ENCODE data around the gene NRP2. TPM values are rescaled to one million over a fixed set of nuclear protein-coding genes. Genes with fewer than 3 reads are reported as not detected.
A peak's percentile ranks its signal among the peaks of the same experiment; 100 is the strongest.

Gene NRP2
- total RNA-seq, 4 donors from 2014 or later: 4.9 to 22.4 (median 14.5) TPM

DNA sequence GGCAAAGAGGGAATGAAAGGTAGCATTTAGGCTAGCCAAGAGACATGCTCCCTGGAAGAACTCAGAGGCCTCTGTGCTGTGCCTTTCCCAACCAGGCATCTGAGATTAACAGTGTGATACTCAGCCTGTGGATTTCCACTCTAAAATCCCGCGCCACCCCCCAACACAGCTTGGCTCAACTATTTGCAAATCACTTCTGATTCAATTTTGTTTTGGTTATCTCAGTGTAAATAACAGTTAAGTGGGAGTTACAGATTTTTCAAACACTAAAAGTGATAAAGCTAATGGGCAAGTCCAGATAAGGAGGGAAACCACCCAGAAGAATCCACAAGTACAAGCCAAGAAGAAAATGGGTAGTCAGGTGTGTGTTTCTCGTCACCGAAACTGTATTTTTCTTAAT lies 1.4 kb upstream of the NRP2 start:
- TF ChIP-seq POLR2A (IDR thresholded peaks at IDR 0.05): no peak
- TF ChIP-seq CTCF (IDR thresholded peaks at IDR 0.05): no peak
- DNase-seq: no peak
- Histone ChIP-seq H3K4me1 (peaks cover 0 to 33% (median 7%) of the 10 kb centered on the region in 4 donors), H3K27me3 (peaks cover 0 to 4% of the 10 kb centered on the region in 2 donors), H3K36me3 (no peaks in the 10 kb centered on the region), H3K9me3 (no peaks in the 10 kb centered on the region), H3K27ac (no peak overlapping the region), H3K4me3 (no peak overlapping the region)

DNA sequence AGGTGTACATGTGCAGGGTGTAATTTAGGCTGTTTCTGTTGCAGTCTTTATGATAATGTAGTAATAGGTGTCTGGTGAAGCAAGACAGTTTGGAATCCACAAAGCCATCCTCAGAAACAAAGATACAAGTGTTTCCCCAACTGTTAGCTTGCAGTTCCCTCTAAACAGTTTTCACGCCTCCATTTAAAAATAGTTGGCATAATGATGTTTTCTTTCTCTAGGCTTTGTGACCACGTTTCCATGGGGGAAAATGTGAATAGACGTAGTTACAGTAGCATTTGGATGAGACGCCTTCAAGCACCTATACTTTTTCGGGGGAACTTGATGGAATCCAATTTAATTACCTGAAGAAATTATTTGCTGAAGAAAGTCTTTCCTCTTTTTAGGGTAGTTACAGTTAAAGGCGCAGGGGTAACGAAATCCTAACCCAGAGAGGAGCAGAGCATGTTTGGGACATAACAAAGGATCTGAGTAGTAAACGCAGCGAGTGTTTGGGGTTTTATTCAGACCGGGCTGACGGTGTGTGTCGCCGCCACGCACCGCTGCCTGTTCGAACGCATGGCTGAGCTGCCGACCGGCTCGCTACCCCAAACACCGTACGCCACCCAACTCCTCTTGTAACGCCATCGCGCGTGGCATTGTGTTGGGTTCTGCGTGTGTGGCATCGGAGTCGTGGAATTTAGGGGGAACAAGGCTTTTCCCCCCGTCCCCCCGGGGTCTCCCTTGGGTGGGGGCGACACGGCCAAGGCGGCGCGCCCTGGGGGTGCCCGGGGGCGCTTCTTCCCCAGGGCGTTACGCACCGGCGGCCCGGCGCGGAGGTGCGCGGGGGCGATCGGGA lies 681 bp upstream of the NRP2 start:
- H3K27ac ChIP-seq: peak overlapping the region; percentile 27 to 83 (median 71)
- no peaks in the 10 kb centered on the region for H3K9me3 ChIP-seq
- H3K4me1 ChIP-seq: peaks cover 0 to 39% (median 8%) of the 10 kb centered on the region in 4 donors
- no peak for TF ChIP-seq POLR2A (IDR thresholded peaks at IDR 0.05)
- TF ChIP-seq CTCF (IDR thresholded peaks at IDR 0.05): no peak
- H3K36me3 ChIP-seq: no peaks in the 10 kb centered on the region
- H3K27me3 ChIP-seq: peaks cover 0 to 4% of the 10 kb centered on the region in 2 donors
- peak overlapping the region; percentile 40 to 76 (median 56) for H3K4me3 ChIP-seq
- peak in 2 of 3 donors; percentile 49 to 60 for DNase-seq

- peaks cover 0 to 4% of the 10 kb centered on the region in 2 donors for H3K27me3 ChIP-seq
- no peak for TF ChIP-seq POLR2A (IDR thresholded peaks at IDR 0.05)
- TF ChIP-seq CTCF (IDR thresholded peaks at IDR 0.05): no peak
- H3K9me3 ChIP-seq: no peaks in the 10 kb centered on the region
- H3K27ac ChIP-seq: peak overlapping the region; percentile 26 to 83 (median 71)
- DNase-seq: no peak
- peaks cover 0 to 43% (median 8%) of the 10 kb centered on the region in 4 donors for H3K4me1 ChIP-seq
- no peaks in the 10 kb centered on the region for H3K36me3 ChIP-seq
- H3K4me3 ChIP-seq: peak overlapping the region; percentile 40 to 76 (median 56)
Observed at GRCh38 chr2:205682971-205683501, 735 bp downstream of the NRP2 start.

DNA sequence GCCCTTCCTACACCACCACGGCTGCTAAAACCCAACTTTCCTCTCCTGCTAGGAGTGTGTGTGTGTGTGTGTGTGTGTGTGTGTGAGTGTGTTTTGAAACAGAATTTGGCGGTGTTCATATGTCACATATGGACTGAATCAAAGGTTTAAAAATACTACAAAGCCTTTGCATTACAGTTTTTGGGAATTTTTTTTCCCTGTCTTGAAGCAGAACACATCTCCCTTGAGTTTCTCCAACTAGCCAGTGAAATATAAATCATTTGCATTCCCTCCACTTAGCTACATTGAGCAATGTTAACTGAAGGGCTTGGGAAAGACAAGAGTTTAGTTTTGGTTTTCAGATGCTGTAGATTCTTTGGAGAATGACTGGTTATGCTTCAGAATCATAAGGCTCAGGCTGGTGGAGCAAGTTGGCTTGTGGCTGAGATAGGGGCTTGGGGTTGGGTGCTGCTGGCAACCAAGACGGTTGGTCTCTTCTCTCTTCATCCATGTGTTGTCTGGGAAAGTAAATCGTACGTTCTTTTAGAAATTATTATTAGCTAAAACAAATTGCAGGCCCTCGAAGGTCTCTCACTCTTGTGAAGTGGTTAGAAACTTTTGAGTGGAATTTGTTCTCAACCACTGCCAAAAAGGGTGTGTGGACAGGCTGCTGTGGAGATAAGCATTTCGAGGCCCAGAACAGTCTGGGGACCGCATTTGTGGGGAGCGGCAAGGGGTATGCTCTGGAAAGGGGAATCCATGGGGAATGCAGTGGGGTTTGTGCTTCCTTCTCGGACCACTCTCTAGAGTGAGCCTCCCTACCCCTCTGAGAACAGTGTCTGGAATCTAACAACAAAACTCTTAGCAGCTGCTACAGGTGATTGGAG lies 1.4 kb downstream of the NRP2 start:
- no peak for DNase-seq
- Histone ChIP-seq H3K36me3 (no peaks in the 10 kb centered on the region), H3K4me3 (peak overlapping the region; percentile 11 to 76 (median 50)), H3K27ac (peak overlapping the region in 3 of 4 donors; percentile 8 to 83 (median 50)), H3K4me1 (peaks cover 0 to 50% (median 8%) of the 10 kb centered on the region in 4 donors), H3K27me3 (peaks cover 0 to 4% of the 10 kb centered on the region in 2 donors), H3K9me3 (no peaks in the 10 kb centered on the region)
- TF ChIP-seq POLR2A (IDR thresholded peaks at IDR 0.05) (no peak), CTCF (IDR thresholded peaks at IDR 0.05) (no peak)

DNA sequence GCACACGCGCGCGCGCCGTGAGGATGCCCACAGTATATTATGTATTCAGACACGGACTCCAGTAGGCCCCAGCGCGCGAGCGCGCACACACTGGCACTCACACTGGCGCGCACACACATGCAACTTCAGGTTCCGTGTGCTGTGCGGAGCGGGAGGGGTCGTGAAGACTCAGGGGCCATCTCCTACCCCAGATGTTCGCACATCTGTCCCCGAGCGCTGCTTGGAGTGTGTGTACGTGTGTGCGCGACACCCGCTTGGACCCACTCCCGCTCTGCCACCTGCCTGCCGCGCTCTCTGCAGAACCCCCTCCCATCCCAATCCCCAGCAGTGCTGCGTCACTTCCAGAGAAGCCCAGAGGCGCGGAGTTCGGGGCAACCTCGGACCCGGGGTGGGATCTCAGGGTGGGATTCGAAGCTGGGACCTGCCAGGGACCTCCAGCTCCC lies 2.6 kb downstream of the NRP2 start:
- H3K9me3 ChIP-seq: no peaks in the 10 kb centered on the region
- H3K4me1 ChIP-seq: peaks cover 0 to 52% (median 8%) of the 10 kb centered on the region in 4 donors
- H3K27me3 ChIP-seq: peaks cover 0 to 4% of the 10 kb centered on the region in 2 donors
- peak overlapping the region in 3 of 4 donors; percentile 48 to 83 (median 59) for H3K27ac ChIP-seq
- TF ChIP-seq CTCF (IDR thresholded peaks at IDR 0.05): no peak
- TF ChIP-seq POLR2A (IDR thresholded peaks at IDR 0.05): no peak
- H3K4me3 ChIP-seq: peak overlapping the region; percentile 29 to 76 (median 53)
- DNase-seq: peak in 1 of 3 donors; percentile 48
- no peaks in the 10 kb centered on the region for H3K36me3 ChIP-seq

Data from Peyer's patch (tissue), 4 donors.